Activated naive CD4-positive, alpha-beta T cell treated with anti-CD3 and anti-CD28 coated beads for 36 hours (primary cell): ENCODE results near the gene DCXR. TPM values are rescaled to one million over a fixed set of nuclear protein-coding genes. Genes with fewer than 3 reads are reported as not detected.

Source experiments
- CTCF ChIA-PET: fragments of 350-600 bp; sonication (Branson Sonifier 250); formaldehyde crosslinking; loops from one replicate; lab custom pipeline; 2021; ENCODE audit warnings: antibody characterized with exemption; lab: Charles Lee
- DNase-seq: peaks from one replicate; pipeline ENCODE4 v3.0.0-alpha.2; 2020
- H3K27ac Mint-ChIP-seq: one replicate; pipeline ENCODE4 v1.8.0; 2021; ENCODE audit warnings: mild to moderate bottlenecking, mixed read lengths
- H3K27me3 Mint-ChIP-seq: one replicate; pipeline ENCODE4 v1.8.0; 2021; ENCODE audit warnings: low read depth, mixed read lengths
- H3K36me3 Mint-ChIP-seq: one replicate; pipeline ENCODE4 v1.8.0; 2021; ENCODE audit warnings: low read depth, mixed read lengths
- H3K4me1 Mint-ChIP-seq: one replicate; pipeline ENCODE4 v1.8.0; 2021; ENCODE audit warnings: low read depth, mixed read lengths
- H3K4me3 Mint-ChIP-seq: one replicate; pipeline ENCODE4 v1.8.0; 2021; ENCODE audit warnings: mild to moderate bottlenecking, moderate library complexity, mixed read lengths
- H3K9me3 Mint-ChIP-seq: one replicate; pipeline ENCODE4 v1.8.0; 2021; ENCODE audit warnings: mixed read lengths
- intact Hi-C: fragments of 100-400 bp; cut with micrococcal nuclease; formaldehyde crosslinking; loops from one replicate; pipeline ENCODE4 v1.15.1; 2023
- total RNA-seq, 2 experiments: library from RNA; stranded (reverse); gene quantifications; one replicate each; pipeline ENCODE4 v1.2.3, GENCODE V29; 2021

Gene DCXR
- total RNA-seq, 2 experiments from 2014 or later, result 139 to 146 TPM

DNA sequence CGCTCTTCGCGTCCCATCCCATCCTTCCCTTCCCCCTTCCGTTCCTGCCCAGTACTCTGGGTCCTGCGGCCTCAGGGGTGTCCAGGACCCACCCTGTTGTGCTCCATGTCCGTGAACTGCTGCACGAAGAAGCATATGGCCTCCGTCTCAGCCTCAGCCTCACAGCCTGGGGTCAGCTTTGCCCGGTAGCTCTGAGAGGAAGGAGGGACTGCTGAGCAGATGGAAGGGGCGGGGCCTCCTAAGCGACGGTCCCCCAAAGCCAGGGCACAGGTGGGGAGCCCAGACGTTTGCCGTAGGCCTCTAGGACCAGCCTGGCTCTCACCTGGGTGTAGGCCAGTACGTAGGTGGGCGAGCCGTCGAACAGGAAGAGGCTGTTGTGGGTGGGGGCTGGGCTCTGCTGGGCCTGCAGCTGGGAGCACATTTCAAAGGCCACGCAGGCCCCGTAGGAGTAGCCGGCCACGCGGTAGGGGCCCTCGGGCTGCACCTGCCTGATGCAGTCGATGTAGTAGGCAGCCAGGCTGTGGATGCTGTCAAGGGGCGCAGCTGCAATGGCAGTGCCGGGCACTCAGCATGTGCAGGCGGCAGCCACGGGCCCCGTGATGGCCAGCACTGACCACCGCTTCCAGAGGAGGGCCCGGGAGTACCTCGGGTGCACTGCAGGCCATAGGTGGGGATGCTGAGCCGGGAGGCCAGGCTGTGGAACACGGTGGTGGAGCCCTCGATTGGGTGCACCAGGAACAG, 42.7 kb upstream of the DCXR start:
- Mint-ChIP-seq H3K27ac (no peak overlapping the region), H3K9me3 (no peaks in the 10 kb centered on the region), H3K4me1 (no peaks in the 10 kb centered on the region), H3K36me3 (peaks cover 34% of the 10 kb centered on the region), H3K27me3 (no peaks in the 10 kb centered on the region), H3K4me3 (no peak overlapping the region)
- CTCF ChIA-PET, result no interaction called here
- no peak for DNase-seq
- intact Hi-C loops, result no loop called here

DNA sequence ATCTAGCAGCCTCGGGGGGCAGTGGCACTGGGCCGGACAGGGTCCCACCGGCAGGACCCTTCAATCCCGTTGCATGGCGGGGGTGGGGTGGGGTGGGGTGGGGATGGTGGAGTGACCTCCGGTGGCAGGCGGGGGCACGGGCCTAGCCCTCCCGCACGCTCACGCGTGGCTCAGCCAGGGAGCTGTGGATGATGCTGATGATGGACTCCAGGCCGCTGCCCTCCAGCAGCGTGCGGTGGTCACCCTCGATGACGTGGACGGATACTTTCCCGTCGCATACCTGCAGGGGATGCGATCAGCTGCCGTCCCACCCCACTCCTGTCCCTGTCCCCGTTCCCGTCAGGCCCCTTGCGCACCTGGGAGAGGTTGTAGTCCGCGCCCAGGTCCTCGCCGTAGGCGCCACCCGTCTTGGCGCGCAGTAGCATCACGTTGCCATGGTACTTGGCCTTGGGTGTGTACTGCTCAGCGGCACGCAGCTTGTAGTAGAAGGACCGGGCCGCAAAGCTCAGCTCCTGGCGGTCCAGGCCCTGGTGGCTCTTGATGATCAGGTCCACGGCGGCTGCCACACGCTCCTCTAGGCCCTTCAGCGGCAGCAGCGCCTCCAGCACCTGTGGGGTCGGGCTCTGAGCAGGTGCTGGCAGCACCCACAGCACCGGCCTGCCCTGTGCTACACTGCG, 41.6 kb upstream of the DCXR start:
- Mint-ChIP-seq H3K9me3 (no peaks in the 10 kb centered on the region), H3K27ac (no peak overlapping the region), H3K36me3 (peaks cover 31% of the 10 kb centered on the region), H3K4me3 (no peak overlapping the region), H3K27me3 (no peaks in the 10 kb centered on the region), H3K4me1 (no peaks in the 10 kb centered on the region)
- no peak for DNase-seq
- CTCF ChIA-PET, result no interaction called here
- intact Hi-C loops, result no loop called here

DNA sequence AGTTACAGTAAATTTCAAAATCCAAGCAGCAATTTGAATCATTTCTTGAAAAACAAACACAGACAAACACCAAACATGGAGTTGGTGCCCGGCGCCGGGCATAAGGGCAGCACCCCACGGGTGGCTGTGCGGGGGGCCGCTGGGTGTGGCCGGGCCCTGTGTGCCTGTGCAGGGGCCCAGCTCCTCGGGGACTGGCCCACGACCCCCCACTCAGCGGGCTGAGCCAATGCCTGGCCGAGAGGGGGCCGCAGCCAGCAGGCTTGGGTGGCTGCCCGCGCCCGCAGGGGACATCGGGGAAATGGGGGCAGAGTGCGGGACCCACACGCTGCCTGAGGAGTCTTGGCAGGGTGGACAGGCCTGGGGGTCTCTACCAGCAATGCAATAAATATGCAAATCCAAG, 40.9 kb upstream of the DCXR start:
- DNase-seq, result no peak
- Mint-ChIP-seq H3K9me3 (no peaks in the 10 kb centered on the region), H3K36me3 (peaks cover 26% of the 10 kb centered on the region), H3K4me1 (no peaks in the 10 kb centered on the region), H3K4me3 (no peak overlapping the region), H3K27me3 (no peaks in the 10 kb centered on the region), H3K27ac (no peak overlapping the region)
- CTCF ChIA-PET, result no interaction called here
- intact Hi-C loops, result no loop called here

DNA sequence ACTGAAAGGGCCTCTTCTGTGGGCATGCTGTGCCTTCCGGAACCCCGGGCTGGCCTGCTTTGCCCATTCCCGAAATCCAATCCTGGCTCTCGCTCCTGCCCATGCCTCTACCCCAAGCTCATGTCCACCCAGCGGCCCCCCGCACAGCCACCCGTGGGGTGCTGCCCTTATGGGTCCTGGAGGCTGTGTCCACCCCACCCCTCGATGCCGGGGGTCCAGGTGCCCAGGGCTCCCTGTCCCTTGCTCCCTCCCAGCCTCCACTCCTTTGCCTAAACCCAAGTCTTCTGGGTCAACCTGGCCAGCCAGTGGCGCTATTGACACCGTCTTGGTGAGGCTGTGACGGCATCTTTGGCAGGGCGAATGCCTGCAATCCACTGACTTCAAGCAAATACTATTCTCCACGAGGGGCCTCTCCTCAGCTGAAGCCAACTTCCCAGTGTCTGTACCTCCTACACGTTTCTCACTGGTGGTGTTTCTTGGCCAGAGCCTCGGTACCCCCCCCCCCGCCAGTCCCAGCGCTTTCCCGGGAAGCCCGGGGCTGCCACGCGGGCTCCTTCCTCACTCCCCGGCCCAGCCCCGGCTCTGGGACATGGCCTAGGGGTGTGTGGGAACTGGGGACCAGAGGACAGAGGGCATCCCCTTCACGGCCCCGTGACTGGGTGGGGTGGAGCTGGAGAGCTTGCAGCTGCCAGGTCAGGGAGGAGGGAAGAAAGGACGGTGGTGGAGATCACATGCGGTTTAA, 40.3 kb upstream of the DCXR start:
- CTCF ChIA-PET, result no interaction called here
- Mint-ChIP-seq H3K27ac (no peak overlapping the region), H3K36me3 (peaks cover 19% of the 10 kb centered on the region), H3K4me3 (no peak overlapping the region), H3K9me3 (no peaks in the 10 kb centered on the region), H3K27me3 (no peaks in the 10 kb centered on the region), H3K4me1 (no peaks in the 10 kb centered on the region)
- intact Hi-C loops, result no loop called here
- no peak for DNase-seq

DNA sequence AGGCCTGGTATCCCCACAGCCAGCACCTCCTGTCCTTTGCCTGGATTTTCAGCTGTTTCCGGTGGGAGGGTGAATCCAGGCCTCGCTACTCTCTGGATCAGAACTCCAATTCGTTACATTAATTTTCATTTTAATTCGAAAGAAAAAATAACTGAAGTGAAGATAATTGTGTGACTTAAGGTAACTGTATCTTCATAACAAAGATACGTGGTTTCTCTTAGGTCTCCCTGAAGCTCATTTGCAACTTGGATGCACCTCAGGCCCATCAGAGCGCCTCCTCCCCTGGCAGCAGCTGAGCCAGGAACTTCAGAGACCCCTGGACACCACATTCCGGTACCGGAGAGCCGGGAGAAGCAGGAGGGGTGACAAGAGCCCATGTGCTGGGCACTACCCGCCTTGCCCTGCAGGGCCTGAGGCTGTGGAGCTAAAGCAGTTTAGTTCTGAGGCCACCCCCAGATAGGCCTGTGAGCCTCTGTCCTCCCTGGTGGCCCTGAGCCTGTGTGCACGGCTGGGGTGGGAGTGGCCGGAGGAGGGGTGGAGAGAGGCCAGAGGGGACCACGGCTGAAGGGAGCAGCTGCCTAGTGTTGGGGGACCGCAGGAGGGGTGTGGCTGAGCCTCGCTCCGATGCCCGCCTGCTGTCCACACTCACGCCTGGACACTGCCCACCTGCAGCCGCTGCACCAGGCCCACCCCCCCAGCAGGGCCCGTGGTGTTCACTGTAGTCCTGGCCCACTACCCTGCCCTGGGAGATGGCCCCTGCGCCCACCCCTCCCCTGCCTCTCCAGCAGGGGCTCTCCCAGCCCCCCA, 39.5 kb upstream of the DCXR start:
- no peak overlapping the region for H3K27ac Mint-ChIP-seq
- DNase-seq, result no peak
- intact Hi-C loops, result no loop called here
- H3K36me3 Mint-ChIP-seq, result peaks cover 15% of the 10 kb centered on the region
- no peak overlapping the region for H3K4me3 Mint-ChIP-seq
- no peaks in the 10 kb centered on the region for H3K27me3 Mint-ChIP-seq
- no peaks in the 10 kb centered on the region for H3K4me1 Mint-ChIP-seq
- no peaks in the 10 kb centered on the region for H3K9me3 Mint-ChIP-seq
- CTCF ChIA-PET, result no interaction called here

DNA sequence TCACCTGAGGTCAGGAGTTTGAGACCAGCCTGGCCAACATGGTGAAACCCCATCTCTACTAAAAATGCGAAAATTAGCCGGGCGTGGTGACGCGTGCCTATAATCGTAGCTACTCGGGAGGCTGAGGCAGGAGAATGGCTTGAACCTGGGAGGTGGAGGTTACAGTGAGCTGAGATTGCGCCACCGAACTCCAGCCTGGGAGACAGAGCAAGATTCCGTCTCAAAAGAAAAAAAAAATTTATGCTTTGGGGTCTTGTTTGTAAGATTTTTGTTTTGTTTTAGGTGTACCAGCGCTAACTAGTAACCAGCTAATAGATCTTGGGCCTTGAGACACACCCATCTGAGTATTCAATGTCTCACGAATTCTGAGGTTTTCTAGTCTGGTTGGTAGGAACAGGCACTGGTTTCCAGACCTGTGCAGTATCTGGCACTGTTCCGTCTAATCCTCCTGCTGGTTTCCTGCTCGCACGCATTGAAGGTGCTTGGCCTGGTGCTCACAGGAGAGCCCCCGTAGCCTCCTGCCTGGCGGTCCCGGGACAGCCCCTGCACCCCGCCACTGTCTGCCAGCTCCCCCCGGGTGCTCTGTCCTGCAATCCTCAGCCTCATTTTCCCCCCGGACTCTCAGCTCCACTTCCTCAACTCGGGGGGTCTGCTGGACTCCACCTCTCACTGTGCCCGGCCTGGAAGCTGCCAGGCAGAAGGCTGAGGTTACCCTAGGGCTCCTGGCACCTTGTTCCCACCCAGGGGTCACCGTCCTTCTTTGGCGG, 38.7 kb upstream of the DCXR start:
- intact Hi-C loops, result no loop called here
- H3K36me3 Mint-ChIP-seq, result peaks cover 13% of the 10 kb centered on the region
- no peaks in the 10 kb centered on the region for H3K4me1 Mint-ChIP-seq
- no peak for DNase-seq
- H3K4me3 Mint-ChIP-seq, result no peak overlapping the region
- no peaks in the 10 kb centered on the region for H3K9me3 Mint-ChIP-seq
- CTCF ChIA-PET, result no interaction called here
- H3K27me3 Mint-ChIP-seq, result no peaks in the 10 kb centered on the region
- H3K27ac Mint-ChIP-seq, result no peak overlapping the region

DNA sequence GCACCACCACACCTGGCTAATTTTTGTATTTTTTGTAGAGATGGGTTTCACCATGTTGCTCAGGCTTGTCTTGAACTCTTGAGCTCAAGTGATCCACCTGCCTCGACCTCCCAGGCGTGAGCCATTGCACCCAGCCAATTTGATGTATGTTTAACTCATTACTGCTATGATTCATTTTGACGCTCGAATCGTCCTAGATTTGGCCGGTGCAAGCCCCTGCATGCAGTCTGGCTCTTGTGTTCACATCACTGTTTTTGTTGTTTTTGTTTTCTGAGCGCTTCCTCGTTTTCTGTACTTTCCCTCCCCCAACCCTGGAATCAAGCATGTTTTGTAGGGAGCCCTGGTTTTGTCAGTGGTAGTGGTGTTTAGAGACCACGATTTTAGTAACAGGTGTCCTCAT, 35.9 kb upstream of the DCXR start:
- CTCF ChIA-PET, result interaction anchor here (0.7 to 1.0 kb wide), 2 partner anchors 8 to 53 kb away, joined by 3 to 4 read pairs; partner anchors contain the start of gene DUS1L
- Mint-ChIP-seq H3K27ac (no peak overlapping the region), H3K4me1 (no peaks in the 10 kb centered on the region), H3K36me3 (peaks cover 2% of the 10 kb centered on the region), H3K4me3 (no peak overlapping the region), H3K27me3 (no peaks in the 10 kb centered on the region), H3K9me3 (no peaks in the 10 kb centered on the region)
- no peak for DNase-seq
- intact Hi-C loops, result no loop called here

DNA sequence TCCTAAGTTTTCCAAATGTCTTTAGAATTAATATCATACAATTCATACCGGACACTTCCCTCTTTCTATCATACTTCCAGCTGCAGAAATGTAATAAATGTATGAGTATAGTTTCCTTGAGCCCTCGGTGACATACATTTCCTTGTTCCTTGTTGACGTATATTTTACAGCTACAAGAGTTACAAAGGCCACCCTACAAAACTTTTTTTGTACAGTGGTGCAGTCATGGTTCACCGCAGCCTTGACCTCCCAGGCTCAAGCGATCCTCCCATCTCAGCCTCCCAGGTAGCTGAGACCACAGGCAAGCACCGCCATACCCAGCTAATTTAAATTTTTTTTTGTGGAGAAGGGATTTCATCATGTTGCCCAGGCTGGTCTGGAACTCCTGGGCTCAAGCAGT, 35.3 kb upstream of the DCXR start:
- H3K4me1 Mint-ChIP-seq, result no peaks in the 10 kb centered on the region
- DNase-seq, result no peak
- H3K27me3 Mint-ChIP-seq, result no peaks in the 10 kb centered on the region
- no peaks in the 10 kb centered on the region for H3K36me3 Mint-ChIP-seq
- no peaks in the 10 kb centered on the region for H3K9me3 Mint-ChIP-seq
- no peak overlapping the region for H3K4me3 Mint-ChIP-seq
- H3K27ac Mint-ChIP-seq, result no peak overlapping the region
- intact Hi-C loops, result no loop called here
- CTCF ChIA-PET, result interaction anchor here (0.6 to 1.0 kb wide), 2 partner anchors 52 to 54 kb away, joined by 3 read pairs; no protein-coding TSS in a partner anchor

DNA sequence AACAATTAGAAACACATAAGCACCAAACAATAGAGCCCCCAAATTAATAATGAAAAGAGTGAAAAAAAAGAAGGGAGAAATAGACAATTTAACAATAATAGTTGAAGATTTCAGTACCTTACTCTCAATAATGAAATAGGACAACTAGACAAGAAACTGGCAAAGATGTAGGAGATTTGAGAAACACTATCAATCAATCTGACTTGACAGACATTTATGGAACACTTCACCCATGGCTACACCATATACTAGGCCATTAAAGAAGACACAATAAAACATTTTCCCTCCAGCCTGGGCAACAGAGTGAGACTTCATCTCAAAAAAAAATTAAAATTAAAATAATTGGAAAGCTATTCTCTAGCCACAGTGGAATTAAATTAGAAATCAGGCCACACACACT, 33.1 kb upstream of the DCXR start:
- DNase-seq, result no peak

DNA sequence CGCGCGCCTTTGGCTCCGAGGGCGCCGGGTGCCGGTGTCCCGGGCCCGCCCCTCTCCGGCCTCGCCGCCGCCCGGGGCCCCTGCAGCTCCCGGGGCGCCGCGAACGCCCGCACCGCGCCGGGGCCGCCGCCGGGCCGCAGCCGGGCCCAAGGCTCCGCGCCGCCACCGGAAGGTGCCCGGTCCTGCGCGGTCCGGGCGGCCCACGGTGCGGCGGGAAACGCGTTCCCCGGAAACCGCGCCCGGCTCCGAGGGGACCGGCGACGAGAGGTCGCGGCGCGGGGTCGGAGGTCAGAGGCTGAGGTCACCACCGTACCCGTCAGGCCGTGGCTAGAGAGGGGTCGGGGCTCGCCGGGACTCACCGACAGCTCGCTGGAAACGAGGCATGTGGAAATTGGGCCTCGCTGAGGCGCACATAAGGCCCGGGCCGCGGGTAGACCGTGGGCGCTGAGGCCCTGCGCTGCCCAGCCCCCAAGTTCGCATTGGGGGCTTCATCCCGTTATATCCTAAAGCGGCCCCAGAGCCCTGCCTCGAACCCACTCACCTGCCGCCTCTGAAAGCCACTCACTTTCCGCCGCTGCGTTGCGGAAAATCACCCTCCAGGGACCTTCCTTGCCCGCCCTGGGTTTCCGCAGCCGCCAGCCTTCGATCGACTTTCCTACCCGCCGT, 28.3 kb upstream of the DCXR start, which contains the start of gene DUS1L:
Gene DUS1L, minus strand, starts transcription at position 167 of the 666 bp plus-strand sequence. CDS start 745 bp downstream, outside the sequence.
- H3K4me1 Mint-ChIP-seq, result peaks cover 14% of the 10 kb centered on the region
- peak within 1 kb of the TSS; percentile 90 for H3K27ac Mint-ChIP-seq
- no peaks in the 10 kb centered on the region for H3K27me3 Mint-ChIP-seq
- DNase-seq, result peak; percentile 74
- CTCF ChIA-PET, result interaction anchor here (0.6 to 1.8 kb wide), 3 partner anchors 8 to 36 kb away, joined by 4 to 8 read pairs (median 4); no protein-coding TSS in a partner anchor
- no peaks in the 10 kb centered on the region for H3K36me3 Mint-ChIP-seq
- H3K9me3 Mint-ChIP-seq, result no peaks in the 10 kb centered on the region
- intact Hi-C loops, result loop anchor here (2.0 kb wide), 1 partner anchor 33 kb away; the partner anchor contains the start of gene FASN
- H3K4me3 Mint-ChIP-seq, result peak within 1 kb of the TSS; percentile 87

More for the DNA sequence above, 33.1 kb upstream of the DCXR start:
- H3K4me1 Mint-ChIP-seq, result peaks cover 7% of the 10 kb centered on the region
- H3K27ac Mint-ChIP-seq, result peak overlapping the region; percentile 26
- H3K4me3 Mint-ChIP-seq, result no peak overlapping the region
- H3K9me3 Mint-ChIP-seq, result no peaks in the 10 kb centered on the region
- CTCF ChIA-PET, result interaction anchor here (0.6 to 0.7 kb wide), 2 partner anchors 11 to 370 kb away, joined by 3 to 4 read pairs; no protein-coding TSS in a partner anchor
- H3K36me3 Mint-ChIP-seq, result no peaks in the 10 kb centered on the region
- intact Hi-C loops, result no loop called here
- no peaks in the 10 kb centered on the region for H3K27me3 Mint-ChIP-seq
